CD14-positive monocyte (primary cell): ENCODE data around the gene KCNB1. TPM values are rescaled to one million over a fixed set of nuclear protein-coding genes. Genes with fewer than 3 reads are reported as not detected.

Source experiments
- DNase-seq, 3 donors: peaks; one replicate each; pipeline ENCODE4 v3.0.0-alpha.2; 2011 to 2022
- H2AFZ ChIP-seq: 2 replicates; pipeline ENCODE4 v1.6.0; 2012; ENCODE audit warnings: mild to moderate bottlenecking, low read depth, low read length, inconsistent platforms; ENCODE audit not compliant: insufficient read depth, poor library complexity, severe bottlenecking
- H3K27ac ChIP-seq, 2 donors: 1 replicate in 1 of 2; 2 replicates in 1 of 2; pipeline ENCODE4 v1.5.1; 2012 to 2013; ENCODE audit warnings: low read length in 2 of 2, control low read depth in 1 of 2, inconsistent platforms in 1 of 2, low read depth in 1 of 2, mild to moderate bottlenecking in 1 of 2
- H3K27me3 ChIP-seq, 2 donors: one replicate each; pipeline versions ENCODE4 v1.6.0 to v1.6.1; 2011 to 2013; ENCODE audit warnings: low read length in 2 of 2; ENCODE audit not compliant: control insufficient read depth in 2 of 2, insufficient read depth in 2 of 2
- H3K36me3 ChIP-seq, 2 donors: replicated peaks in 1 of 2; 1 replicate in 1 of 2; 2 replicates in 1 of 2; pipeline versions ENCODE4 v1.5.1 to v1.6.1; 2012 to 2013; ENCODE audit warnings: low read length in 2 of 2, control low read depth in 1 of 2, inconsistent platforms in 1 of 2, mild to moderate bottlenecking in 1 of 2; ENCODE audit not compliant: insufficient read depth in 2 of 2, control insufficient read depth in 1 of 2
- H3K4me1 ChIP-seq, 2 donors: 1 replicate in 1 of 2; 2 replicates in 1 of 2; pipeline versions ENCODE4 v1.5.1 to v1.6.1; 2012 to 2013; ENCODE audit warnings: low read length in 2 of 2, control low read depth in 1 of 2, inconsistent platforms in 1 of 2, mild to moderate bottlenecking in 1 of 2, moderate library complexity in 1 of 2; ENCODE audit not compliant: insufficient read depth in 2 of 2, control insufficient read depth in 1 of 2
- H3K4me2 ChIP-seq: replicated peaks from 2 replicates; pipeline ENCODE3; 2012; ENCODE audit warnings: low read length, moderate library complexity, mild to moderate bottlenecking; ENCODE audit not compliant: poor library complexity, severe bottlenecking; ENCODE audit errors: extremely low read depth
- H3K4me3 ChIP-seq, 3 experiments: fragments of 200-600 bp in 1 of 3; sonication (generic) in 1 of 3; replicated peaks in 1 of 3; 1 replicate in 2 of 3; 2 replicates in 1 of 3; pipeline ENCODE4 v1.5.1; 2011 to 2013; ENCODE audit warnings: low read length in 3 of 3, mild to moderate bottlenecking in 3 of 3, control low read depth in 2 of 3, low read depth in 2 of 3, inconsistent platforms in 1 of 3, moderate library complexity in 1 of 3
- H3K79me2 ChIP-seq: 2 replicates; pipeline ENCODE4 v1.6.0; 2012; ENCODE audit warnings: mild to moderate bottlenecking, control low read depth, inconsistent platforms, low read length, moderate library complexity; ENCODE audit not compliant: insufficient read depth
- H3K9ac ChIP-seq: 2 replicates; pipeline ENCODE4 v1.6.0; 2017; ENCODE audit warnings: low read length, mild to moderate bottlenecking; ENCODE audit not compliant: insufficient read depth, poor library complexity, severe bottlenecking
- H3K9me3 ChIP-seq, 2 donors: replicated peaks in 1 of 2; 1 replicate in 1 of 2; 2 replicates in 1 of 2; pipeline versions ENCODE4 v1.5.1 to v1.6.1; 2012 to 2013; ENCODE audit warnings: low read length in 2 of 2, control low read depth in 1 of 2; ENCODE audit not compliant: control insufficient read depth in 1 of 2, insufficient read depth in 1 of 2
- H4K20me1 ChIP-seq: 2 replicates; pipeline ENCODE4 v1.6.0; 2012; ENCODE audit warnings: mild to moderate bottlenecking, low read length, control low read depth, moderate library complexity; ENCODE audit not compliant: insufficient read depth
- H3K27ac Mint-ChIP-seq, 7 donors: one replicate each; pipeline ENCODE4 v1.8.0; 2020; ENCODE audit warnings: mild to moderate bottlenecking in 7 of 7, mixed read lengths in 7 of 7, moderate library complexity in 6 of 7, inconsistent platforms in 2 of 7
- H3K27me3 Mint-ChIP-seq, 3 donors: one replicate each; pipeline ENCODE4 v1.8.0; 2021 to 2022; ENCODE audit warnings: low read depth in 3 of 3, mild to moderate bottlenecking in 3 of 3, mixed read lengths in 3 of 3, moderate library complexity in 3 of 3, inconsistent platforms in 1 of 3
- H3K36me3 Mint-ChIP-seq, 2 donors: one replicate each; pipeline ENCODE4 v1.8.0; 2020; ENCODE audit warnings: mixed read lengths in 2 of 2, inconsistent platforms in 1 of 2, mild to moderate bottlenecking in 1 of 2
- H3K4me1 Mint-ChIP-seq: one replicate; pipeline ENCODE4 v1.8.0; 2020; ENCODE audit warnings: mild to moderate bottlenecking, mixed read lengths
- H3K4me3 Mint-ChIP-seq, 2 donors: one replicate each; pipeline ENCODE4 v1.8.0; 2020; ENCODE audit warnings: mild to moderate bottlenecking in 2 of 2, mixed read lengths in 2 of 2, moderate library complexity in 1 of 2
- H3K9me3 Mint-ChIP-seq, 7 donors: one replicate each; pipeline ENCODE4 v1.8.0; 2020 to 2022; ENCODE audit warnings: mixed read lengths in 7 of 7, mild to moderate bottlenecking in 6 of 7, moderate library complexity in 6 of 7, inconsistent platforms in 2 of 7
- WGBS: methylation state at CpG from one replicate; pipeline ENCODE4 v1.1.5; 2013; ENCODE audit warnings: missing lambda C conversion rate; ENCODE audit not compliant: insufficient coverage; 5-methylcytosine and 5-hydroxymethylcytosine counted together
- intact Hi-C, 2 donors: fragments of 100-400 bp; cut with micrococcal nuclease; formaldehyde crosslinking; loops; one replicate each; pipeline versions ENCODE4 v1.15.0 to v1.15.1; 2023
- polyA plus RNA-seq, 3 donors: library from polyadenylated mRNA; depleted of rRNA in 1 of 3; unstranded in 2 of 3; stranded (reverse) in 1 of 3; fragments of 300-500 nt in 2 of 3; fragments of >200 nt in 1 of 3; fragmentation: Illumina TruSeq in 2 of 3; gene quantifications; 1 replicate in 2 of 3; 2 replicates in 1 of 3; pipeline ENCODE4 v1.2.3, GENCODE V29; 2012 to 2021
- TF ChIP-seq, protein P1 (sequence below): fragments of 200-600 bp; IDR thresholded peaks from one replicate; pipeline ENCODE4 v1.8.0; 2022; ENCODE audit warnings: antibody characterized with exemption, mild to moderate bottlenecking

The KCNB1 gene
- polyA plus RNA-seq, 3 donors: not detected

DNA sequence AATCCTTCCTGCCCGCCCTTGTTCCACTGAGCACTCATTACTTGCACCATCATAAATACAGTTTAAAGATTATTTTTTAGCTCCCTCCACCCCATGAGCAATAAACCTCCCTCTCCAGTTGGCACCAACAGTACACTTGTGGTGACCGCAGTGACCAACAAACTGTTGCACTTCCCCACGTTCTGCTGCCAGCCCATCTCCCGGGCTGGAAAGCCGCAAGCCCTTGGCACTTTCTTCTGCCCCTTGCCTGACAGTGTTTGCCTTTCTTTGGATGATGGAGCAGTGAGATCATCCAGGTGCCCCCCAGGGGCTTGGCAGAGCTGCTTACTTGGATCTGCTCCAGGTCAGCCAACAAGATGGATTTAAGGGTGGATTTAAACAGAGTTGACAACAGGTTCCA is 21.6 kb downstream of the KCNB1 start:
- no peak overlapping the region for H3K9ac ChIP-seq
- no peaks in the 10 kb centered on the region for H3K36me3 ChIP-seq
- H3K4me2 ChIP-seq: no peak overlapping the region
- peaks cover 0 to 18% (median 14%) of the 10 kb centered on the region in 3 donors for H3K27me3 Mint-ChIP-seq
- no peak overlapping the region for H3K27ac ChIP-seq
- WGBS: 66% methylated on average over 2 of the region's 5 CpGs
- no peak overlapping the region for H3K4me3 ChIP-seq
- no peaks in the 10 kb centered on the region for H3K4me1 ChIP-seq
- intact Hi-C loops: no loop called here
- no peaks in the 10 kb centered on the region for H3K79me2 ChIP-seq
- no peak overlapping the region for H3K27ac Mint-ChIP-seq
- H2AFZ ChIP-seq: no peak overlapping the region
- no peaks in the 10 kb centered on the region for H4K20me1 ChIP-seq
- TF ChIP-seq, protein P1, sequence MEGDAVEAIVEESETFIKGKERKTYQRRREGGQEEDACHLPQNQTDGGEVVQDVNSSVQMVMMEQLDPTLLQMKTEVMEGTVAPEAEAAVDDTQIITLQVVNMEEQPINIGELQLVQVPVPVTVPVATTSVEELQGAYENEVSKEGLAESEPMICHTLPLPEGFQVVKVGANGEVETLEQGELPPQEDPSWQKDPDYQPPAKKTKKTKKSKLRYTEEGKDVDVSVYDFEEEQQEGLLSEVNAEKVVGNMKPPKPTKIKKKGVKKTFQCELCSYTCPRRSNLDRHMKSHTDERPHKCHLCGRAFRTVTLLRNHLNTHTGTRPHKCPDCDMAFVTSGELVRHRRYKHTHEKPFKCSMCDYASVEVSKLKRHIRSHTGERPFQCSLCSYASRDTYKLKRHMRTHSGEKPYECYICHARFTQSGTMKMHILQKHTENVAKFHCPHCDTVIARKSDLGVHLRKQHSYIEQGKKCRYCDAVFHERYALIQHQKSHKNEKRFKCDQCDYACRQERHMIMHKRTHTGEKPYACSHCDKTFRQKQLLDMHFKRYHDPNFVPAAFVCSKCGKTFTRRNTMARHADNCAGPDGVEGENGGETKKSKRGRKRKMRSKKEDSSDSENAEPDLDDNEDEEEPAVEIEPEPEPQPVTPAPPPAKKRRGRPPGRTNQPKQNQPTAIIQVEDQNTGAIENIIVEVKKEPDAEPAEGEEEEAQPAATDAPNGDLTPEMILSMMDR: no peak
- H3K36me3 Mint-ChIP-seq: no peaks in the 10 kb centered on the region
- no peak overlapping the region for H3K4me3 Mint-ChIP-seq
- DNase-seq: no peak
- H3K9me3 ChIP-seq: no peaks in the 10 kb centered on the region
- H3K9me3 Mint-ChIP-seq: peaks cover 0 to 2% (median 0%) of the 10 kb centered on the region in 7 donors
- H3K27me3 ChIP-seq: no peaks in the 10 kb centered on the region
- H3K4me1 Mint-ChIP-seq: no peaks in the 10 kb centered on the region

- H3K27me3 Mint-ChIP-seq: peaks cover 0 to 18% (median 12%) of the 10 kb centered on the region in 3 donors
- no peak overlapping the region for H3K9ac ChIP-seq
Observed at GRCh38 chr20:49460131-49460530, 22.3 kb downstream of the KCNB1 start.

More at GRCh38 chr20:49460131-49460530, 22.3 kb downstream of the KCNB1 start:
- H4K20me1 ChIP-seq: no peaks in the 10 kb centered on the region
- no peak overlapping the region for H3K4me3 ChIP-seq
- no peaks in the 10 kb centered on the region for H3K36me3 Mint-ChIP-seq
- no peaks in the 10 kb centered on the region for H3K4me1 Mint-ChIP-seq
- H3K27me3 ChIP-seq: no peaks in the 10 kb centered on the region
- no peak overlapping the region for H3K4me2 ChIP-seq
- H3K4me1 ChIP-seq: no peaks in the 10 kb centered on the region
- no peak for DNase-seq
- no peaks in the 10 kb centered on the region for H3K36me3 ChIP-seq
- WGBS: 62% methylated on average over 3 of the region's 6 CpGs
- H3K79me2 ChIP-seq: no peaks in the 10 kb centered on the region
- H2AFZ ChIP-seq: no peak overlapping the region
- H3K27ac ChIP-seq: no peak overlapping the region
- no peak overlapping the region for H3K4me3 Mint-ChIP-seq
- intact Hi-C loops: no loop called here
- TF ChIP-seq, protein P1: no peak
- no peak overlapping the region for H3K27ac Mint-ChIP-seq
- H3K9me3 Mint-ChIP-seq: peaks cover 0 to 2% (median 0%) of the 10 kb centered on the region in 7 donors
- H3K9me3 ChIP-seq: no peaks in the 10 kb centered on the region
